GM12892 (cell line): ENCODE measurements around the gene GAS1.

Experiments
- POLR2A ChIP-seq: IDR thresholded peaks from 2 replicates; pipeline ENCODE4 v1.6.1; 2011; ENCODE audit warnings: low read depth, low read length, control low read depth
- TAF1 ChIP-seq: IDR thresholded peaks from 2 replicates; pipeline ENCODE4 v1.6.1; 2011; ENCODE audit warnings: low read depth, mild to moderate bottlenecking, control low read depth, low read length, borderline replicate concordance

GRCh38 chr9:86985132-86985647 is 37.9 kb upstream of the GAS1 start:
- no peak for TF ChIP-seq TAF1
- TF ChIP-seq POLR2A, result no peak
